Epithelial cell of esophagus (primary cell): ENCODE results near the gene XYLT2.
A peak's percentile ranks its signal among the peaks of the same experiment; 100 is the strongest.

ENCODE experiments used
- DNase-seq: peaks from one replicate; pipeline ENCODE4 v3.0.0; 2010; ENCODE audit warnings: low read depth
- H3K4me3 ChIP-seq: 2 replicates; pipeline ENCODE4 v1.5.1; 2011; ENCODE audit warnings: mild to moderate bottlenecking, low read length, control low read depth
- CTCF ChIP-seq: IDR thresholded peaks from 2 replicates; pipeline ENCODE4 v1.5.1; 2011; ENCODE audit warnings: low read depth, mild to moderate bottlenecking, low read length, control low read depth, inconsistent platforms; ENCODE audit not compliant: insufficient read depth; ENCODE audit errors: missing control alignments

Gene XYLT2

GRCh38 chr17:50355336-50355700, 9.4 kb downstream of the XYLT2 start:
- DNase-seq: no peak
- no peak overlapping the region for H3K4me3 ChIP-seq
- TF ChIP-seq CTCF: no peak

- no peak overlapping the region for H3K4me3 ChIP-seq
- peak; percentile 38 for DNase-seq
- TF ChIP-seq CTCF: no peak
Measured at GRCh38 chr17:50355701-50356341, 9.9 kb downstream of the XYLT2 start.

- no peak overlapping the region for H3K4me3 ChIP-seq
- no peak for DNase-seq
- no peak for TF ChIP-seq CTCF
Measured at GRCh38 chr17:50356418-50356817, 10.5 kb downstream of the XYLT2 start.

- TF ChIP-seq CTCF: no peak
- DNase-seq: no peak
Measured at GRCh38 chr17:50356892-50357510, 11.1 kb downstream of the XYLT2 start.

GRCh38 chr17:50358177-50358576, 12.3 kb downstream of the XYLT2 start:
- no peak for TF ChIP-seq CTCF
- no peak overlapping the region for H3K4me3 ChIP-seq
- no peak for DNase-seq

More at GRCh38 chr17:50356892-50357510, 11.1 kb downstream of the XYLT2 start:
- no peak overlapping the region for H3K4me3 ChIP-seq

- DNase-seq: no peak
- no peak for TF ChIP-seq CTCF
- no peak overlapping the region for H3K4me3 ChIP-seq
Measured at GRCh38 chr17:50359005-50359699, 13.2 kb downstream of the XYLT2 start.
